Measurements from ENCODE around the gene LLGL2. TPM values are rescaled to one million over a fixed set of nuclear protein-coding genes. Genes with fewer than 3 reads are reported as not detected.

The LLGL2 gene
- polyA plus RNA-seq, 1 donor (not counting 4 experiments of a cell fraction or from before 2014, with no cell fraction given): 13.8 TPM

GRCh38 chr17:75500419-75501216 is 24.9 kb upstream of the LLGL2 start:
- Histone ChIP-seq H2AFZ (ENCODE audit: control insufficient read depth, low read length) (no peak overlapping the region), H3K36me3 (ENCODE audit: control insufficient read depth in 2 of 2, extremely low read depth in 1 of 2, insufficient read depth in 2 of 2, low read length in 2 of 2) (peaks cover 9 to 14% of the 10 kb centered on the region in 2 experiments), H3K9ac (ENCODE audit: control insufficient read depth, extremely low read depth, insufficient read depth, low read length) (no peak overlapping the region), H3K4me3 (ENCODE audit: control insufficient read depth in 2 of 3, extremely low read depth in 1 of 3, insufficient read depth in 2 of 3, low read depth in 1 of 3, low read length in 3 of 3) (no peak overlapping the region), H3K79me2 (ENCODE audit: control insufficient read depth, insufficient read depth, low read length) (no peaks in the 10 kb centered on the region), H3K27ac (ENCODE audit: control insufficient read depth, insufficient read depth, low read length) (no peak overlapping the region), H4K20me1 (ENCODE audit: control insufficient read depth, extremely low read depth, insufficient read depth, low read length) (no peaks in the 10 kb centered on the region), H3K9me3 (ENCODE audit: control insufficient read depth, low read depth, low read length) (no peaks in the 10 kb centered on the region), H3K27me3 (ENCODE audit: control insufficient read depth, extremely low read depth, insufficient read depth, low read length) (no peaks in the 10 kb centered on the region), H3K4me2 (ENCODE audit: control insufficient read depth, extremely low read depth, insufficient read depth, low read depth, low read length) (no peak overlapping the region), H3K9me1 (ENCODE audit: control insufficient read depth, extremely low read depth, insufficient read depth, low read length) (no peaks in the 10 kb centered on the region), H3K4me1 (ENCODE audit: control insufficient read depth, extremely low read depth, insufficient read depth, low read length) (no peaks in the 10 kb centered on the region)
- TF ChIP-seq CTCF (optimal IDR thresholded peaks at IDR 0.05 in 1 of 3, IDR thresholded peaks at IDR 0.05 in 1 of 3, conservative IDR thresholded peaks at IDR 0.05 in 1 of 3; ENCODE audit: extremely low read depth in 1 of 3, insufficient read depth in 2 of 3, low read length in 3 of 3) (no peak), EZH2 (IDR thresholded peaks at IDR 0.05; ENCODE audit: low read length) (no peak)
- DNase-seq (ENCODE audit: low read depth, low spot score) (no peak), FAIRE-seq (no peak)
- dilution Hi-C loops (cut with MboI; ENCODE audit: extremely low pct_ligation_motif_present, low sequenced_read_pairs): no loop called here

- no peaks in the 10 kb centered on the region for H3K9me3 ChIP-seq (ENCODE audit: control insufficient read depth, low read depth, low read length)
- H3K36me3 ChIP-seq (ENCODE audit: control insufficient read depth in 2 of 2, extremely low read depth in 1 of 2, insufficient read depth in 2 of 2, low read length in 2 of 2): peaks cover 14 to 19% of the 10 kb centered on the region in 2 experiments
- no peaks in the 10 kb centered on the region for H3K27me3 ChIP-seq (ENCODE audit: control insufficient read depth, extremely low read depth, insufficient read depth, low read length)
- no peak overlapping the region for H3K4me3 ChIP-seq (ENCODE audit: control insufficient read depth in 2 of 3, extremely low read depth in 1 of 3, insufficient read depth in 2 of 3, low read depth in 1 of 3, low read length in 3 of 3)
- no peaks in the 10 kb centered on the region for H4K20me1 ChIP-seq (ENCODE audit: control insufficient read depth, extremely low read depth, insufficient read depth, low read length)
- H2AFZ ChIP-seq (ENCODE audit: control insufficient read depth, low read length): no peak overlapping the region
- H3K4me2 ChIP-seq (ENCODE audit: control insufficient read depth, extremely low read depth, insufficient read depth, low read depth, low read length): no peak overlapping the region
- H3K27ac ChIP-seq (ENCODE audit: control insufficient read depth, insufficient read depth, low read length): no peak overlapping the region
- H3K9me1 ChIP-seq (ENCODE audit: control insufficient read depth, extremely low read depth, insufficient read depth, low read length): no peaks in the 10 kb centered on the region
- no peak overlapping the region for H3K9ac ChIP-seq (ENCODE audit: control insufficient read depth, extremely low read depth, insufficient read depth, low read length)
- H3K4me1 ChIP-seq (ENCODE audit: control insufficient read depth, extremely low read depth, insufficient read depth, low read length): no peaks in the 10 kb centered on the region
- no peaks in the 10 kb centered on the region for H3K79me2 ChIP-seq (ENCODE audit: control insufficient read depth, insufficient read depth, low read length)
- dilution Hi-C loops (cut with MboI; ENCODE audit: extremely low pct_ligation_motif_present, low sequenced_read_pairs): no loop called here
- FAIRE-seq (no peak), DNase-seq (ENCODE audit: low read depth, low spot score) (no peak)
- TF ChIP-seq EZH2 (IDR thresholded peaks at IDR 0.05; ENCODE audit: low read length) (no peak), CTCF (optimal IDR thresholded peaks at IDR 0.05 in 1 of 3, IDR thresholded peaks at IDR 0.05 in 1 of 3, conservative IDR thresholded peaks at IDR 0.05 in 1 of 3; ENCODE audit: extremely low read depth in 1 of 3, insufficient read depth in 2 of 3, low read length in 3 of 3) (no peak)
Observed at GRCh38 chr17:75501378-75502071, 24.0 kb upstream of the LLGL2 start.

Data from keratinocyte (primary cell).